Hepatocyte (in vitro differentiated cells): ENCODE data around the gene VTN.

Experiments used
- CTCF ChIP-seq: fragments of 200-600 bp; sonication (generic); IDR thresholded peaks from 2 replicates; pipeline ENCODE4 v1.5.1; 2016; ENCODE audit warnings: antibody characterized with exemption, mild to moderate bottlenecking; ENCODE audit not compliant: poor library complexity
- EZH2 ChIP-seq: fragments of 200-600 bp; sonication (generic); IDR thresholded peaks from 2 replicates; pipeline ENCODE4 v1.6.1; 2016; ENCODE audit warnings: antibody characterized with exemption, mild to moderate bottlenecking, borderline replicate concordance
- EZH2phosphoT487 ChIP-seq: fragments of 200-600 bp; sonication (generic); IDR thresholded peaks from one replicate; pipeline ENCODE4 v1.6.1; 2018; ENCODE audit warnings: antibody characterized with exemption, mild to moderate bottlenecking, low read depth, moderate library complexity; ENCODE audit not compliant: unreplicated experiment, severe bottlenecking

DNA sequence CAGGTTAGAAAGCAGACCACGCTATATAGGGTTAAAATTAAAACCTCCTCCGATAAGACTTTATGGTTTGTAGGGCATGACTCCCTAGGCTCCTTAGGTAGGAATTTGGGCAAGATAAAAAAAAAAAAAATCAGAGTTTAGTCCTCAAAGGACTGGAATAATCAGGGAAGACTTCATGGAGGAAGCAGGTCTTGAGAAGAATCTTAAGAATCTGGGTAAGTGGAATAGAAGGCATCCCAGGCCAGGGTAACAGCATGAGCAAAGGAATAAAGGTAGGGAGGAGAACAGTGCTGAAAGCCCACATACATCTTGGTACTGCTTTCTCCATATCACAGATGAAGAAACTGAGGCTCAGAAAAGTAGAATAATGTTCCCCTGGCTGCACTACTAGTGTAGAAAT, 20.5 kb upstream of the VTN start:
- no peak for TF ChIP-seq EZH2
- no peak for TF ChIP-seq CTCF
- no peak for TF ChIP-seq EZH2phosphoT487
